Measurements from ENCODE around the gene DHRS3. TPM values are rescaled to one million over a fixed set of nuclear protein-coding genes. Genes with fewer than 3 reads are reported as not detected.
"Not testable (repeated sequence)": the region's sequence is repeated elsewhere in the genome, so short reads cannot be mapped to it uniquely, and the experiment has no call there.

DHRS3 gene
- total RNA-seq, 1 experiment from 2014 or later: 154 TPM

DNA sequence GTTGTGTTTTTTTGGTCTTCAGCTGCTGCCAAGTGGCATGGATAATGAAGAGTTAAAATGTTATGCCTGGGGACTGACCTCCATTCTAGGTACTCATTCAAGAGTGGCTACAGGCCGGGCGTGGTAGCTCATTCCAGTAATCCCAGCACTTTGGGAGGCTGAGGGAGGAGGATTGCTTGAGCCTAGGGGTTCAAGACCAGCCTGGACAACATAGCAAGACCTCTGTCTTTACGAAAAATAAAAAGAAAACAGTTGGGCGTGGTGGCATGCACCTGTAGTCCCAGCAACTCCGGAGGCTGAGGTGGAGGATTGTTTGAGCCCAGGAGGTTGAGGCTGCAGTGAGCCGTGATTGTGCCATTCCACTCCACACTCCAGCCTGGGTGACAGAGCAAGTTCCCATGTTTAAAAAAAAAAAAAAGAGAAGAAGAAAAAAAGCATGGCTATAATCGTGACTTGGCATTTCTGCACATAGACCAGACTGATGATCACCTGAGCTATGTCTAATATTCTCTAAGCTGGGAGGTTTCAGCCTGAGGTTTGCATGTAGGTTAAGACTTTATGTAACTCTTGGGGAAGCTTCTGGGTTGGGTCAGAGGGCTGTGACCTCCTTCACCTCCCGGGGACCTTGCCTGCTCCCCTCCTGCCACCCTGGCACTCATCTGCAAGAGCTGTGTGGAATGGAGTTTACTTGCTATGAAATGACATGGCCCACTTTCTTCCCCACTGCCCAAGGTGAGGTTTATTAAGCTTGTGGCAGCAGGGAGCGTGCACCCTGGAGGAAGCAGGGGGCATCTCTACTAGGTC, 51.3 kb downstream of the DHRS3 start:
- BruUV-seq (replicated peaks): no TSS peak
- Histone ChIP-seq H3F3A (ENCODE audit: insufficient read depth, low read depth) (peaks cover 26% of the 10 kb centered on the region), H3K4me1 (replicated peaks; ENCODE audit: insufficient read depth) (no peaks in the 10 kb centered on the region), H3K4me2 (no peak overlapping the region), H3K27me3 (ENCODE audit: insufficient read depth, low read depth) (no peaks in the 10 kb centered on the region), H3K79me2 (ENCODE audit: low read depth) (no peaks in the 10 kb centered on the region), H4K20me1 (ENCODE audit: insufficient read depth) (no peaks in the 10 kb centered on the region), H3K36me3 (ENCODE audit: low read depth) (peaks cover 14% of the 10 kb centered on the region), H3K27ac (peak overlapping the region; percentile 39), H3K9me2 (ENCODE audit: insufficient read depth) (no peaks in the 10 kb centered on the region), H3K4me3 (no peak overlapping the region), H3K9me3 (ENCODE audit: insufficient read depth, low read depth) (0 out of 2 replicates have a peak, but pooled peaks cover 4% of the 10 kb centered on the region), H2AFZ (no peak overlapping the region)
- no peak for DNase-seq
- CTCF ChIA-PET: no interaction called here
- POLR2A ChIA-PET (ENCODE audit: unreplicated experiment): interaction anchor here (0.6 to 0.7 kb wide), 2 partner anchors 51 to 182 kb away, joined by 3 to 11 read pairs; partner anchors contain the start of gene DHRS3
- TF ChIP-seq, protein P1, sequence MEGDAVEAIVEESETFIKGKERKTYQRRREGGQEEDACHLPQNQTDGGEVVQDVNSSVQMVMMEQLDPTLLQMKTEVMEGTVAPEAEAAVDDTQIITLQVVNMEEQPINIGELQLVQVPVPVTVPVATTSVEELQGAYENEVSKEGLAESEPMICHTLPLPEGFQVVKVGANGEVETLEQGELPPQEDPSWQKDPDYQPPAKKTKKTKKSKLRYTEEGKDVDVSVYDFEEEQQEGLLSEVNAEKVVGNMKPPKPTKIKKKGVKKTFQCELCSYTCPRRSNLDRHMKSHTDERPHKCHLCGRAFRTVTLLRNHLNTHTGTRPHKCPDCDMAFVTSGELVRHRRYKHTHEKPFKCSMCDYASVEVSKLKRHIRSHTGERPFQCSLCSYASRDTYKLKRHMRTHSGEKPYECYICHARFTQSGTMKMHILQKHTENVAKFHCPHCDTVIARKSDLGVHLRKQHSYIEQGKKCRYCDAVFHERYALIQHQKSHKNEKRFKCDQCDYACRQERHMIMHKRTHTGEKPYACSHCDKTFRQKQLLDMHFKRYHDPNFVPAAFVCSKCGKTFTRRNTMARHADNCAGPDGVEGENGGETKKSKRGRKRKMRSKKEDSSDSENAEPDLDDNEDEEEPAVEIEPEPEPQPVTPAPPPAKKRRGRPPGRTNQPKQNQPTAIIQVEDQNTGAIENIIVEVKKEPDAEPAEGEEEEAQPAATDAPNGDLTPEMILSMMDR (conservative IDR thresholded peaks at IDR 0.05): no peak
- no peak for TF ChIP-seq EZH2 (IDR thresholded peaks at IDR 0.05; ENCODE audit: low read depth)
- intact Hi-C loops (cut with micrococcal nuclease; ENCODE audit: unreplicated experiment): no loop called here

DNA sequence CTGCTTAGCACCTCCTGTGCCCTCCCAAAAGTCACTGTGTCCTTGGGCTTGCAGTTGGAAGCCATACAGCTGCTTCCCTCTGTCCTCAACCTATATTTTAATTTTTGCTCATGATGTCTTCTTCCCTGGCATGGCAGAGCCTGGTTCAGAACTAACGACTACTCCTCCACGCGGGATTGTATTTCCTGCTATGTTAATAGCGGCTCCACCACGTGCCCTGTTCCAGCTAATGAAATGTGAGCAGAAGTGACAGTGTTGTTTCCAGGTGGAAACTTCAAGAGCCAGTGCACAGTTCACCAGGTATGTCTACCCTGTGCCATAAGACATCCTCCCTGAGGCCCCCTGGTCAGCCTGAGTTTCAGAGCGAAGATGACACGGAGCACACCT, 52.1 kb downstream of the DHRS3 start:
- POLR2A ChIA-PET (ENCODE audit: unreplicated experiment): interaction anchor here (0.6 kb wide), 1 partner anchor 111 kb away, joined by 4 read pairs; no protein-coding TSS in a partner anchor
- BruUV-seq (replicated peaks): no TSS peak
- H2AFZ ChIP-seq: no peak overlapping the region

DNA sequence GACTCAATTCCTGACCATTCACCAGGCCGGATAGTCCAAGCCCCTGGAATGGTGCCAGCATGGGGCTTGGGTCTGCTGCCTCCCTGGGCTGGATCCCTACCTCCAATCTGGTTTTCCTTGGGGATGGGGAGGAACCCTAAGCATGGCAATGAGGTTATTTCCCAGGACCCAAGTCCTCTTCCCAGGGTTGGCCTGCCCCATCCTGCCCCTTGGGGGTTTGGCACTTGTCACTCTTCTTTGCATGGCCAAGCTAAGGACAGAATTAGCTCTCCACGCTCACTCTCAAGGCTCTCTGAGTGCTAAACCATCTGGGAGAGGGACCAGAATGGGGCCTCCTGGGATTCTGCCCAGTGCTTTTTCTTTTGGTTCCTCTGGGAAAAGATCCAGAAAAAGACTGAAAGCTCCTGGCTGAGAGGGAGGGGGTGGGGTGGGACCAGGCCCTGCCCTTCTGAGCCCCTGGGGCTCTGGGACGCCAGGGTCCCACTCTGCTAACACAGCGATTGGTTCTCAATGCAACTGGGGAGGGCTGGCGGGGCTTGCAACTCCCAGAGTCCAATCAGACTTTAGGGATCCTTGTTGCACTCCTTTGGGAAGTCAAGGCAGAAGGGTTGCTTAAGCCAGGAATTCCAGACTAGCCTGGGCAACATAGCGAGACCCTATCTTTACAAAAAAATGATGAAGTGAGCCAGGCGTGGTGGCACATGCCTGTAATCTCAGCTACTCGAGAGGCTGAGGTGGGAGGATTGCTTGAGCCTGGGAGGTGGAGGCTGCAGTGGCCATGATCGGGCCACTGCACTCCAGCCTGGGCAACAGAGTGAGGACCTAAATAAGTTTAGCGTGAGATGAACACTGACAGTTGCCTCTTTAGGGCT, 52.7 kb downstream of the DHRS3 start:
- ChIA-PET POLR2A (ENCODE audit: unreplicated experiment) (interaction anchor here (0.6 kb wide), 1 partner anchor 111 kb away, joined by 4 read pairs; no protein-coding TSS in a partner anchor), CTCF (no interaction called here)
- Histone ChIP-seq H3K36me3 (ENCODE audit: low read depth) (peaks cover 12% of the 10 kb centered on the region), H3K9me2 (ENCODE audit: insufficient read depth) (no peaks in the 10 kb centered on the region), H3K4me1 (replicated peaks; ENCODE audit: insufficient read depth) (no peaks in the 10 kb centered on the region), H3K27me3 (ENCODE audit: insufficient read depth, low read depth) (no peaks in the 10 kb centered on the region), H3K79me2 (ENCODE audit: low read depth) (no peaks in the 10 kb centered on the region), H3K4me3 (no peak overlapping the region), H2AFZ (no peak overlapping the region), H4K20me1 (ENCODE audit: insufficient read depth) (no peaks in the 10 kb centered on the region), H3K4me2 (no peak overlapping the region), H3F3A (ENCODE audit: insufficient read depth, low read depth) (peaks cover 26% of the 10 kb centered on the region), H3K9me3 (ENCODE audit: insufficient read depth, low read depth) (0 out of 2 replicates have a peak, but pooled peaks cover 4% of the 10 kb centered on the region), H3K27ac (no peak overlapping the region)
- TF ChIP-seq, protein P1 (conservative IDR thresholded peaks at IDR 0.05): no peak
- no peak for TF ChIP-seq EZH2 (IDR thresholded peaks at IDR 0.05; ENCODE audit: low read depth)
- intact Hi-C loops (cut with micrococcal nuclease; ENCODE audit: unreplicated experiment): no loop called here
- DNase-seq: no peak
- no TSS peak for BruUV-seq (replicated peaks)

More for the DNA sequence above, 52.1 kb downstream of the DHRS3 start:
- H4K20me1 ChIP-seq (ENCODE audit: insufficient read depth): no peaks in the 10 kb centered on the region
- intact Hi-C loops (cut with micrococcal nuclease; ENCODE audit: unreplicated experiment): no loop called here
- CTCF ChIA-PET: no interaction called here
- peaks cover 14% of the 10 kb centered on the region for H3K36me3 ChIP-seq (ENCODE audit: low read depth)
- no peak overlapping the region for H3K4me2 ChIP-seq
- no peaks in the 10 kb centered on the region for H3K27me3 ChIP-seq (ENCODE audit: insufficient read depth, low read depth)
- H3K4me1 ChIP-seq (replicated peaks; ENCODE audit: insufficient read depth): no peaks in the 10 kb centered on the region
- peaks cover 26% of the 10 kb centered on the region for H3F3A ChIP-seq (ENCODE audit: insufficient read depth, low read depth)
- no peak overlapping the region for H3K27ac ChIP-seq
- H3K9me3 ChIP-seq (ENCODE audit: insufficient read depth, low read depth): 0 out of 2 replicates have a peak, but pooled peaks cover 4% of the 10 kb centered on the region
- DNase-seq: no peak
- H3K4me3 ChIP-seq: no peak overlapping the region
- no peaks in the 10 kb centered on the region for H3K9me2 ChIP-seq (ENCODE audit: insufficient read depth)
- no peaks in the 10 kb centered on the region for H3K79me2 ChIP-seq (ENCODE audit: low read depth)
- TF ChIP-seq EZH2 (IDR thresholded peaks at IDR 0.05; ENCODE audit: low read depth): no peak
- TF ChIP-seq, protein P1 (conservative IDR thresholded peaks at IDR 0.05): no peak

DNA sequence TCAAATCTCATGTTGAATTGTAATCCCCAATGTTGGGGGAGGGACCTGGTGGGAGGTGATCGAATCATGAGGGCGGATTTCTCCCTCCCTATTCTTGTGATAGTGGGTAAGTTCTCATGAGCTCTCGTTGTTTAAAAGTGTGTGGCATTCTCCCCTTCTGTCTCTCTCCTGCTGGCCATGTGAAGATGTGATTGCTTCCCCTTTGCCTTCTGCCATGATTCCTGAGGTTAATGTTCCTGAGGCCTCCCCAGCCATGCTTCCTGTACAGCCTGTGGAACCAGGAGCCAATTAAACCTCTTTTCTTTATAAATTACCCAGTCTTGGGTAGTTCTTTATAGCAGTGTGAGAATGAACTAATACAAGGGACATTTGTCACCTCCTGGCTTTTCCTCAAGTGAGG, 53.8 kb downstream of the DHRS3 start:
- H3K36me3 ChIP-seq (ENCODE audit: low read depth); CTCF ChIA-PET; H3K79me2 ChIP-seq (ENCODE audit: low read depth); BruUV-seq (replicated peaks); H2AFZ ChIP-seq; H3K9me2 ChIP-seq (ENCODE audit: insufficient read depth); H3K4me2 ChIP-seq; POLR2A ChIA-PET (ENCODE audit: unreplicated experiment); H3K27ac ChIP-seq; H3K27me3 ChIP-seq (ENCODE audit: insufficient read depth, low read depth); H3K4me3 ChIP-seq; H4K20me1 ChIP-seq (ENCODE audit: insufficient read depth); intact Hi-C loops (cut with micrococcal nuclease; ENCODE audit: unreplicated experiment); H3K4me1 ChIP-seq (replicated peaks; ENCODE audit: insufficient read depth); DNase-seq; H3K9me3 ChIP-seq (ENCODE audit: insufficient read depth, low read depth): not testable (repeated sequence)
- peaks cover 18% of the 10 kb centered on the region for H3F3A ChIP-seq (ENCODE audit: insufficient read depth, low read depth)

All from PC-9 (cell line).